ENCODE measurements around the gene TENM4.

Gene TENM4

DNA sequence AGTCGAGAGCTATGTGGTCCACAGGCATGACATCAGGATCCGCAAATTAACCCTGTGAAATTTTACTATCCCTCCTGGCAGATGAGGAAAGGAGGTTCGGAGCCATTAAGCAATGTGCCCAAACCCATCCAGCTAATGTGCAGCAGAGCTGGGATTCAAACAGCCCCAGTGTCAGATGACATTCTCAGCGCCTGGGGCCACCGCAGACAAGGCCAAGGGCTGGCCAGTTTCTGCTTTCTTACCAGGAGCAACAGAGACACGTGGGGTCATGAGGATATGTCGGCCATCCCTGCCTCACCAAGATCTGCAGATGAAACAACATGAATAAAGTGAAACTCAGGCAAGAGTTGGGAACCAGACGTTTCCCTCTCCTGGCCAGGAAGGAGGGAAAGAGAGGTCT, 110.2 kb downstream of the TENM4 start:
- H3K4me3 ChIP-seq (ENCODE audit: low read depth, low read length) = no peak overlapping the region
- no peak for DNase-seq (ENCODE audit: low read depth, low spot score)
- ChIA-PET POLR2A (no interaction called here), CTCF (no interaction called here)
- TF ChIP-seq, protein P1, sequence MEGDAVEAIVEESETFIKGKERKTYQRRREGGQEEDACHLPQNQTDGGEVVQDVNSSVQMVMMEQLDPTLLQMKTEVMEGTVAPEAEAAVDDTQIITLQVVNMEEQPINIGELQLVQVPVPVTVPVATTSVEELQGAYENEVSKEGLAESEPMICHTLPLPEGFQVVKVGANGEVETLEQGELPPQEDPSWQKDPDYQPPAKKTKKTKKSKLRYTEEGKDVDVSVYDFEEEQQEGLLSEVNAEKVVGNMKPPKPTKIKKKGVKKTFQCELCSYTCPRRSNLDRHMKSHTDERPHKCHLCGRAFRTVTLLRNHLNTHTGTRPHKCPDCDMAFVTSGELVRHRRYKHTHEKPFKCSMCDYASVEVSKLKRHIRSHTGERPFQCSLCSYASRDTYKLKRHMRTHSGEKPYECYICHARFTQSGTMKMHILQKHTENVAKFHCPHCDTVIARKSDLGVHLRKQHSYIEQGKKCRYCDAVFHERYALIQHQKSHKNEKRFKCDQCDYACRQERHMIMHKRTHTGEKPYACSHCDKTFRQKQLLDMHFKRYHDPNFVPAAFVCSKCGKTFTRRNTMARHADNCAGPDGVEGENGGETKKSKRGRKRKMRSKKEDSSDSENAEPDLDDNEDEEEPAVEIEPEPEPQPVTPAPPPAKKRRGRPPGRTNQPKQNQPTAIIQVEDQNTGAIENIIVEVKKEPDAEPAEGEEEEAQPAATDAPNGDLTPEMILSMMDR (IDR thresholded peaks at IDR 0.05; ENCODE audit: insufficient read depth, low read length, missing control alignments) = no peak

DNA sequence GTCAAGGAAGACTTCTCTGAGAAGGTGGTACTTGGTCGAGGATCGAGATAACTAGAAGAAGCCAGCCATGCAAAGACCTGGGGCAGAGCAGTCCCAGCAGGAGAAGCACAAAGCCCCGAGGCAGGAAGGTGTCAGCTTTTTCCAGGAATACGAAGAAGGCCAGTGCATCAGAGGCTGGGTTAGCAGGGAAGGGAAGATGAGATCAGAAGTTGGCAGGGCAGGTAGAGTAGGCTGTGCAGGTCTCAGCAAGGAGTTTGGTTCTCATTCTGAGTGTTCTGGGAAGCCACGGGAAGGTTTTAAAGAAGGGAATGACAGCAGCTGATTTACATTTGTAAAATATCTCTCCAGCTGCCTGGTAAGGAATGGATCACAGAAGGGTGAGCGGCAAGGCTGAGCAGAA, 111.3 kb downstream of the TENM4 start:
- ChIA-PET CTCF (no interaction called here), POLR2A (no interaction called here)
- DNase-seq (ENCODE audit: low read depth, low spot score) = no peak
- TF ChIP-seq, protein P1 (IDR thresholded peaks at IDR 0.05; ENCODE audit: insufficient read depth, low read length, missing control alignments) = no peak
- no peak overlapping the region for H3K4me3 ChIP-seq (ENCODE audit: low read depth, low read length)

DNA sequence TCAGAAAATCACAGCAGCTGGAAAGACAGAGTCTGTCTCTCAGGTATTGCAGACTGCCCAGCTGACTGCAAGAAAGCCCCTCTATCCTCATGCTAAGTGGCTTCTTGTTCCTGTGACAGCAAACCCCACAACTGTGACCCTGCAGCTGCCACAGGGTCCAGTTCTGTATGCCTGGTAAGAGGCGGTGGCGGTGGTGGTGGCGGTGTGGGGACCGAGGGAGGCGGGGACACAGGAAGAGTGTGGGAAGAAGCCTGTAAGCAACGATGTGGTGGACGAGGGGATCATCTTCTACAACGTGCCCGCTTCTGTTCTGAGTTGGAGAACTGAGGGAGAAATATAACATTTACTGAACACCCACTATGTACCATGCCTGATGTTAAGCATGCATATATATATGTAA, 112.4 kb downstream of the TENM4 start:
- CTCF ChIA-PET = no interaction called here
- no peak for DNase-seq (ENCODE audit: low read depth, low spot score)
- POLR2A ChIA-PET = no interaction called here
- H3K4me3 ChIP-seq (ENCODE audit: low read depth, low read length) = no peak overlapping the region
- TF ChIP-seq, protein P1 (IDR thresholded peaks at IDR 0.05; ENCODE audit: insufficient read depth, low read length, missing control alignments) = no peak

DNA sequence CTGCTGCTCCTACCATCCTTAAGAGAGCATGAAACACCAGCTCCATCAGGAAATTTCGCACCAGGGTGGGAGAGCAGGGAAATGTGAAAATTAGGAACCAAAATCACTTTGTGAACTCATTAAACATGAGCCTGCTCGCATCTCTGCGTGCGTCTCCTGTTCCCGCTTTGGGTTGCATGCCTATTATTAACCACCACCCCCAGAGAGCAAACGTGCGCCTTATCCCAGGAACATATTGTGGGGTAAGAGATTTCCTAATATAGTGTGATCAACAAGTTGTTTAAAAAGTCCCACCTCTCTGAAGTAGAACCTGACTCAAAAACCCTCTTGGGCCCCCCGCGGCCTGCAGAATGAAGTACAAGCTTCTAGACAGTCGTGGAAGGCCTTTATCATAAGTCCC, 115.0 kb downstream of the TENM4 start:
- ChIA-PET POLR2A (no interaction called here), CTCF (no interaction called here)
- no peak overlapping the region for H3K4me3 ChIP-seq (ENCODE audit: low read depth, low read length)
- no peak for DNase-seq (ENCODE audit: low read depth, low spot score)
- TF ChIP-seq, protein P1 (IDR thresholded peaks at IDR 0.05; ENCODE audit: insufficient read depth, low read length, missing control alignments) = no peak

DNA sequence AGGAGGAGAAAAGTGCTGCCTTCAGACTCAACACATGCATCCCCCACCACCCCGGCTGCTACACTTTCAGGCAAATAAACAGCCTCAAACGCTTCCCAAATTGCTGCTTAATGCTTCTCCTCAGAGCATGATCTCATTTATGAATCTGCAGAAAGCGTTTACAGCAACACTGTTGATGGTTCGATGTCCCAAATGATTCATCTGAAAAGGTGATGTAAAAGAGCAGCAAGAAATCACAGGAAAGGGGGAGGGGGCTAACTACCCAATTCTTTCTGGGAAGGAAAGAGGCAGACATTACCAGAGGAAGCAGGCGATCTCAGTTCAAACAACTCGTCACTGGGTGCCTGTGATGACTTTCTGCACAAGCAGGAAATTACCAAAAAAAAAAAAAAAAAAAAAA, 119.6 kb downstream of the TENM4 start:
- POLR2A ChIA-PET = no interaction called here
- CTCF ChIA-PET = no interaction called here
- TF ChIP-seq, protein P1 (IDR thresholded peaks at IDR 0.05; ENCODE audit: insufficient read depth, low read length, missing control alignments) = no peak
- no peak overlapping the region for H3K4me3 ChIP-seq (ENCODE audit: low read depth, low read length)
- no peak for DNase-seq (ENCODE audit: low read depth, low spot score)

DNA sequence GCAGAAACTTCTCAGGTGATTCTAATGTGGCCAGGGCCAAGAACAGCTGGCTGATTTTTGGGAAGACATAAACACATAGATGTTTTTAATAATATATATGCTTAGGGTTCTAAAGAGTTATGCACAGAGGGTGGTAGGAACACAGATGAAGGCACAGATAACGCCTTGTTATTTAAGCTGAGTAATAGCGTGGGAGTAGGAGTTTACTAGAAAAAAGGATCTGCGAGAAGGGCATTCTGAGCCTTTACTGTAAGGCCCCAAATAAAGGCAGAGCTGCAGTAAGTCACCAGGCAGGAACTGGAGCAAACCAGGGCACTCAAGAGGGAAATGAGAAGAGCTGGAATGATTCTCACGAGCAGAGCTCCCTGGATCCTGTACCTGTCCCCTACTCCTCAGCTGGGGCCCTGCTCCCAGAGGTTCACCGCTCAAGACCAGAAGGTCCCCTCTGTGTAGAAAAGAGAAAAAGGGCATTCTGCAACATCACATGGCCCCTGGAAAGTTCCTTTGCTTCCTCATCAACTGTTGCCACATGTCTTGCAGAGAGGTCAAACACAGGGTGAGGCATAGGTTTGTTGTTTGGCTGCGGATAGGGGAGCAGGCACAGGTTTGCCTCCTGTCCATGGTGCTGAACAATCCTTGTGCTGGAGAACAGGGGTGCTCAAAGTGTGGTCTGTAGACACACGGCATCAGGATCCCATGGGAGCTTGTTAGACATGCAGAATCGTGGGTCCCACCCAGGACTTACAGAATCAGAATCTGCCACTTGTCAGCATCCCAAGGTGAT, 125.7 kb downstream of the TENM4 start:
- DNase-seq (ENCODE audit: low read depth, low spot score) = no peak
- CTCF ChIA-PET = no interaction called here
- TF ChIP-seq, protein P1 (IDR thresholded peaks at IDR 0.05; ENCODE audit: insufficient read depth, low read length, missing control alignments) = no peak

More for the DNA sequence above, 125.7 kb downstream of the TENM4 start:
- no peak overlapping the region for H3K4me3 ChIP-seq (ENCODE audit: low read depth, low read length)
- POLR2A ChIA-PET = no interaction called here
